ENCODE data around the gene KCNMA1. TPM values are rescaled to one million over a fixed set of nuclear protein-coding genes. Genes with fewer than 3 reads are reported as not detected.

KCNMA1 gene
- total RNA-seq, 1 donor = 106 TPM

- DNase-seq (ENCODE audit: low read depth) = peak; percentile 39
- H3K4me3 ChIP-seq (ENCODE audit: low read depth, low read length) = no peak overlapping the region
Observed at GRCh38 chr10:77511498-77512218, 126.0 kb downstream of the KCNMA1 start.

GRCh38 chr10:77510695-77511094 lies 126.9 kb downstream of the KCNMA1 start:
- no peak for TF ChIP-seq CTCF (IDR thresholded peaks at IDR 0.05; ENCODE audit: insufficient read depth, low read length)
- no peak overlapping the region for H3K4me3 ChIP-seq (ENCODE audit: low read depth, low read length)
- no peak for DNase-seq (ENCODE audit: low read depth)

More at GRCh38 chr10:77511498-77512218, 126.0 kb downstream of the KCNMA1 start:
- no peak for TF ChIP-seq CTCF (IDR thresholded peaks at IDR 0.05; ENCODE audit: insufficient read depth, low read length)

GRCh38 chr10:77510294-77510693 lies 127.3 kb downstream of the KCNMA1 start:
- TF ChIP-seq CTCF (IDR thresholded peaks at IDR 0.05; ENCODE audit: insufficient read depth, low read length) = no peak
- H3K4me3 ChIP-seq (ENCODE audit: low read depth, low read length) = no peak overlapping the region
- no peak for DNase-seq (ENCODE audit: low read depth)

- no peak overlapping the region for H3K4me3 ChIP-seq (ENCODE audit: low read depth, low read length)
- no peak for DNase-seq (ENCODE audit: low read depth)
- no peak for TF ChIP-seq CTCF (IDR thresholded peaks at IDR 0.05; ENCODE audit: insufficient read depth, low read length)
Observed at GRCh38 chr10:77509391-77509790, 128.2 kb downstream of the KCNMA1 start.

- TF ChIP-seq CTCF (IDR thresholded peaks at IDR 0.05; ENCODE audit: insufficient read depth, low read length) = no peak
- no peak overlapping the region for H3K4me3 ChIP-seq (ENCODE audit: low read depth, low read length)
- no peak for DNase-seq (ENCODE audit: low read depth)
Observed at GRCh38 chr10:77507291-77507880, 130.2 kb downstream of the KCNMA1 start.

- no peak overlapping the region for H3K4me3 ChIP-seq (ENCODE audit: low read depth, low read length)
- no peak for DNase-seq (ENCODE audit: low read depth)
- no peak for TF ChIP-seq CTCF (IDR thresholded peaks at IDR 0.05; ENCODE audit: insufficient read depth, low read length)
Observed at GRCh38 chr10:77506517-77507200, 130.9 kb downstream of the KCNMA1 start.
